Adrenal gland (tissue), 12 donors: ENCODE data around the gene DSCAML1. TPM values are rescaled to one million over a fixed set of nuclear protein-coding genes. Genes with fewer than 3 reads are reported as not detected.

Experiments
- DNase-seq, 7 donors: peaks; one replicate each; pipeline ENCODE4 v3.0.0-alpha.2; 2019 to 2020
- H3K27ac ChIP-seq, 5 donors: fragments of 200-600 bp; sonication (generic) in 4 of 5; 1 replicate in 3 of 5; 2 replicates in 2 of 5; pipeline versions ENCODE4 v1.5.1 to v1.8.0; 2016 to 2020; ENCODE audit warnings: mild to moderate bottlenecking in 1 of 5
- H3K27me3 ChIP-seq: fragments of 200-600 bp; 2 replicates; pipeline ENCODE4 v1.8.0; 2021
- H3K36me3 ChIP-seq, 2 donors: fragments of 200-600 bp; replicated peaks in 1 of 2; 1 replicate in 1 of 2; 2 replicates in 1 of 2; pipeline versions ENCODE4 v1.5.1 to v1.8.0; 2018 to 2022
- H3K4me1 ChIP-seq, 2 donors: fragments of 200-600 bp; replicated peaks in 1 of 2; 1 replicate in 1 of 2; 2 replicates in 1 of 2; pipeline versions ENCODE4 v1.5.1 to v1.8.0; 2018 to 2021
- H3K4me3 ChIP-seq, 4 donors: fragments of 200-600 bp; sonication (generic) in 3 of 4; one replicate each; pipeline ENCODE4 v1.5.1; 2016 to 2018
- H3K9me3 ChIP-seq, 3 donors: fragments of 200-600 bp; sonication (generic) in 1 of 3; replicated peaks in 1 of 3; 1 replicate in 2 of 3; 2 replicates in 1 of 3; pipeline versions ENCODE4 v1.5.1 to v1.8.0; 2016 to 2021
- POLR2A ChIP-seq, 2 donors: fragments of 450-650 bp; IDR thresholded peaks; one replicate each; pipeline ENCODE4 v1.6.1; 2017; ENCODE audit warnings: antibody characterized with exemption in 2 of 2, mild to moderate bottlenecking in 2 of 2, moderate library complexity in 1 of 2
- WGBS, 4 donors: extraction: QIAGEN DNeasy Blood & Tissue Kit in 2 of 4; methylation state at CpG; one replicate each; pipeline versions ENCODE4 v1.1.5 to v1.1.7; 2013 to 2017; 5-methylcytosine and 5-hydroxymethylcytosine counted together
- intact Hi-C, 2 donors: fragments of 100-400 bp; cut with DNase I; formaldehyde crosslinking; loops; one replicate each; pipeline versions ENCODE4 v1.14.1 to v1.15.0; 2022 to 2023
- polyA plus RNA-seq, 3 donors: library from polyadenylated mRNA; stranded (reverse); fragments of 200-250 nt in 2 of 3; fragments of 350-450 nt in 1 of 3; fragmentation: Illumina TruSeq in 1 of 3; extraction: RNeasy Lipid Tissue Mini Kit (QIAGEN cat#74804) in 1 of 3; gene quantifications; one replicate each; pipeline ENCODE4 v1.2.3, GENCODE V29; 2013 to 2014
- total RNA-seq, 9 donors: library from RNA; depleted of rRNA in 4 of 9; stranded (reverse); fragments of >200 nt in 4 of 9; fragments of 120-200 nt in 1 of 9; fragmentation: NEBNext Ultra II Directional in 1 of 9; extraction: Animal tissue kit (Norgen Biotek cat#: 25700) in 1 of 9; gene quantifications; one replicate each; pipeline versions ENCODE4 v1.1.0 to v1.2.4, GENCODE V29; 2013 to 2023
- TF ChIP-seq, protein P1 (sequence below), 6 experiments: fragments of 450-650 bp in 4 of 6; fragments of 200-600 bp in 2 of 6; sonication (generic) in 1 of 6; IDR thresholded peaks; 1 replicate in 5 of 6; 2 replicates in 1 of 6; pipeline versions ENCODE4 v1.5.1 to v1.8.0; 2016 to 2021; ENCODE audit warnings: antibody characterized with exemption in 6 of 6, mild to moderate bottlenecking in 2 of 6, moderate library complexity in 1 of 6
- donor health status: healthy with polysubstance abuse.
- donor health status: Bipolar disorder and iron deficiency.
- donor health status: DM: yes; HTN: yes; CAD: no.
- donor health status: DM: no; HTN: no; CAD: no.
- donor health status: DM: no; HTN: no; CAD: no.
- donor health status: DM: yes; HTN: yes; CAD: no.

Gene DSCAML1
- total and polyA plus RNA-seq, 12 donors = 0.09 to 1.9 (median 0.55) TPM; not detected in 1

DNA sequence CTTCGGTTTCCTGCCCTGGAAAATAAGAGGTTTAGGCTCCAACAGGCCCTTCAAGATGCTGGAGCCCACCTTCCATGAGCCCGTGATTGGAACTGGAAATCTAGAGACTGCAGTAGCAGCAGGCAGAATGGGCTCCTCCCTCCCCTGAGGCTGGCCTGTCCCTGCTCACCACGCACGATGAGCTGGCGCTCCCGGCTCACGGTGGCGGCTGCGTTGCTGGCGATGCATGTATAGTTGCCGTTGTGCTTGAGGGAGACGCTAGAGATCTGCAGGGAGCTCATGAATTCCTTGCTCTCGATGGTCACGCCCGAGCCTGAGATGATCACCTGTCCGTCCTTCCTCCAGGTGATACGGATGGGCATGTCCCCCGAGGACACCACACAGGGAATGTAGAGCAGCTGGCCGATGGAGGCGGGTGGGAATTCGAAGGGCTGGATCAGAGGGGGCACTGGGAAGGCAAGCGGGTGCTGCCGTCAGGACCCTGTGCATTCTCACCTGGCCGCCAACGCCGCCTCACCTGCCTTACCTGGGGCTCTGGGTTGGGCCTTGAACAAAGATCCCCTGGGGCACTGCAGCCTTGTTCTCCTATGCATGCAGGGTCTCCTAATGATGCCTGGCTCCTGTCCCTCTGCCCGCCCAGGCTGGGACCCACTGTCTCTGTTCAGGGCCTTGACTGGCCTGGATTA is 291.6 kb downstream of the DSCAML1 start:
- H3K27ac ChIP-seq = no peak overlapping the region
- H3K27me3 ChIP-seq = no peaks in the 10 kb centered on the region
- no peaks in the 10 kb centered on the region for H3K4me1 ChIP-seq
- H3K9me3 ChIP-seq = no peaks in the 10 kb centered on the region
- DNase-seq = no peak
- no peak overlapping the region for H3K4me3 ChIP-seq
- no peak for TF ChIP-seq POLR2A (IDR thresholded peaks at IDR 0.05)
- TF ChIP-seq, protein P1, sequence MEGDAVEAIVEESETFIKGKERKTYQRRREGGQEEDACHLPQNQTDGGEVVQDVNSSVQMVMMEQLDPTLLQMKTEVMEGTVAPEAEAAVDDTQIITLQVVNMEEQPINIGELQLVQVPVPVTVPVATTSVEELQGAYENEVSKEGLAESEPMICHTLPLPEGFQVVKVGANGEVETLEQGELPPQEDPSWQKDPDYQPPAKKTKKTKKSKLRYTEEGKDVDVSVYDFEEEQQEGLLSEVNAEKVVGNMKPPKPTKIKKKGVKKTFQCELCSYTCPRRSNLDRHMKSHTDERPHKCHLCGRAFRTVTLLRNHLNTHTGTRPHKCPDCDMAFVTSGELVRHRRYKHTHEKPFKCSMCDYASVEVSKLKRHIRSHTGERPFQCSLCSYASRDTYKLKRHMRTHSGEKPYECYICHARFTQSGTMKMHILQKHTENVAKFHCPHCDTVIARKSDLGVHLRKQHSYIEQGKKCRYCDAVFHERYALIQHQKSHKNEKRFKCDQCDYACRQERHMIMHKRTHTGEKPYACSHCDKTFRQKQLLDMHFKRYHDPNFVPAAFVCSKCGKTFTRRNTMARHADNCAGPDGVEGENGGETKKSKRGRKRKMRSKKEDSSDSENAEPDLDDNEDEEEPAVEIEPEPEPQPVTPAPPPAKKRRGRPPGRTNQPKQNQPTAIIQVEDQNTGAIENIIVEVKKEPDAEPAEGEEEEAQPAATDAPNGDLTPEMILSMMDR (IDR thresholded peaks at IDR 0.05) = no peak
- H3K36me3 ChIP-seq = no peaks in the 10 kb centered on the region
- intact Hi-C loops = no loop called here
- 82 to 92% (median 90%) methylated on average over 18 to 27 of the region's 27 CpGs for WGBS, 4 donors

DNA sequence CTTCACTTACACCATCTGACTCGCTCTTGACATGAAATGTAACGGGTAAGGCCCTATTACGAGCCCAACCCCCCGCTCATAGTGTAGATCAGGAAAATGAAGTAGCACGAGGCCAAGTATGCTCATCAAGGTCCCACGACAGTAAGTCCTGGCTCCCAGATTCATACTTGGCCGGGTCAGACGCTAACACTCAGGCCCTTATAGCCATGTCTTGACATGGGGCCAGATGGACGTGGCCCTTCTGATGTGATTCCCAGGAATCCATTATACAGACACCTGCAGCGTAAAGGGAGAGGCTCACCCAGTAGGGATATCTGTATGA is 294.3 kb downstream of the DSCAML1 start:
- intact Hi-C loops = no loop called here
- no peaks in the 10 kb centered on the region for H3K9me3 ChIP-seq
- H3K4me3 ChIP-seq = no peak overlapping the region
- TF ChIP-seq, protein P1 (IDR thresholded peaks at IDR 0.05) = no peak
- TF ChIP-seq POLR2A (IDR thresholded peaks at IDR 0.05) = no peak
- WGBS, 4 donors = 75 to 88% (median 81%) methylated on average over 9 to 10 of the region's 10 CpGs
- no peak overlapping the region for H3K27ac ChIP-seq
- DNase-seq = no peak
- H3K36me3 ChIP-seq = no peaks in the 10 kb centered on the region
- no peaks in the 10 kb centered on the region for H3K27me3 ChIP-seq
- H3K4me1 ChIP-seq = no peaks in the 10 kb centered on the region

DNA sequence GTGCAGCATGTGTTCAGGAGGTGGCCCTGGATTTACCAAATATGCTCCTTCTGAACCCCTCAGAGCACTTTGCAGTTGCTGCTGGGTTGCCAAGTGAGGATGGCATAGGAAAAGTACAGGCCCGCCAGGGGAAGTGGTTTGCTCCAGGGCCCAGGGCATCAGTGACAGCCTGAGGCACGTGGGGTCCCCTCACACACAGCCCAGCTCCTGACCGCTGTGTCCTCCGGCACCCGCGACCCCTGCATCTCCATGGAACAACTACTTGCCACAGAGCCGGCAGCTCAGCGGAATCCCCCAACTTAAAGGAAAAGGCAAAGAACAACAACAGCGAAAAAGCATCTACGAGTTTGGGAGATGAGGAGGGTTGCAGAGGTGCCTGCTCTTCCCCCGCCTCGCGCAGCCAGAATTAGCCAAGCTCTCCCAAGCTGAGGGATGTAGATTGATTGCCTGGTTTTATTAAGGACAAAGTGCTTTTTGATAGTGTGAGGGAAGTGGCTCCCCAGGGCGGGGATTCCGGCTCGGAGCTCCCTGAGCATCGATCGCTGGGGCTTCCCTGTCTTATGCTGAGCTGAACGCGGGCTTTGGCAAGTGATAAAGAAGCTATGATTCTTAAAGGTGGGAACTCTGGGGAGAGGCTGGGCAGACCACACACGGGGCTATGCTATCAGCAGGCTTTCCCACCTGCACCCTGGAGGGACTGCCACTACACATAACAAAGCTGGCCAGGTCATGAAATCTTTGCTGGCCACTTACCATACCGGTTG is 294.8 kb downstream of the DSCAML1 start:
- Histone ChIP-seq H3K9me3 (no peaks in the 10 kb centered on the region), H3K27ac (no peak overlapping the region), H3K4me3 (no peak overlapping the region), H3K4me1 (no peaks in the 10 kb centered on the region), H3K36me3 (no peaks in the 10 kb centered on the region), H3K27me3 (no peaks in the 10 kb centered on the region)
- DNase-seq = no peak
- WGBS, 4 donors = 73 to 79% (median 77%) methylated on average over 19 to 22 of the region's 22 CpGs
- intact Hi-C loops = no loop called here
- TF ChIP-seq POLR2A (IDR thresholded peaks at IDR 0.05) = no peak
- TF ChIP-seq, protein P1 (IDR thresholded peaks at IDR 0.05) = no peak

DNA sequence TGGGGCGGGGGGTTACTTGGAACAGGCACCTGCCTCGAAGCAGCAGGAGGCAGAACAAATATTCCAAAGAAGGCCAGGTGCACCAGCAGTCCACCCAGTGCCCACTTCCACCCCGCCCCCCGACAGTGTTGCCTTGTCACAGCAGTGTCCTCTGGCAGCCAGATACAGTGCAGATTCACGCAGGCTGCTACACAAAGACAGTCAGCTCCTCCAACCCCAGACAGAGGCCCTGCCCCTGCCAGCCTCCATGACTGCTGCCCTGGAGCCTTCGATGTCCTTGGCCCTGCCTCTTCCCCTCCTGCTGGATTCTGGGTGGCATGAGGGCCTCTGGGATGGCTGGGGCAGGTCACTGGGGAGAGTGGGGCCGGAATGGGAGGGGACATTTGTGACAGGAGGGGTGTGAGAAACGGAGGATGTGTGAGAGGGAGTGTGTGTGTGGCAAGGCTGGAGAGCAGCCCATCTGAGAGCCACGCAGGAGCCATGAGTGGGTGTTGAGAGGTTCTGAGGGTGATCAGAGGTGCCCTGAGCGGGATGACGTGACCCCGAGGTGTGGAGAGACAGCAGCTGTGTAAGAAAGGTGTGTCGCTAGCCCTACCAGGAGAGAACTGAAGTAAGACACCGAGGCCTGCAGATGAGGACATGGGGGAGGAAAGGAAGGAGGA is 295.6 kb downstream of the DSCAML1 start:
- no peak for DNase-seq
- 80 to 87% (median 83%) methylated on average over 11 to 14 of the region's 14 CpGs for WGBS, 4 donors
- Histone ChIP-seq H3K9me3 (no peaks in the 10 kb centered on the region), H3K27me3 (no peaks in the 10 kb centered on the region), H3K36me3 (no peaks in the 10 kb centered on the region), H3K4me3 (no peak overlapping the region), H3K27ac (no peak overlapping the region), H3K4me1 (no peaks in the 10 kb centered on the region)
- no peak for TF ChIP-seq POLR2A (IDR thresholded peaks at IDR 0.05)
- TF ChIP-seq, protein P1 (IDR thresholded peaks at IDR 0.05) = no peak
- intact Hi-C loops = no loop called here
